Stimulated activated CD4-positive, alpha-beta T cell treated with anti-CD3 and anti-CD28 coated beads, TNF-alpha, amount 100 ng/mL, for 48 hours (primary cell): ENCODE results near the gene STMND1.

Experiments
- DNase-seq, 3 donors: peaks; one replicate each; pipeline ENCODE4 v3.0.0-alpha.2; 2020; ENCODE audit warnings: low read depth in 3 of 3

STMND1 gene

DNA sequence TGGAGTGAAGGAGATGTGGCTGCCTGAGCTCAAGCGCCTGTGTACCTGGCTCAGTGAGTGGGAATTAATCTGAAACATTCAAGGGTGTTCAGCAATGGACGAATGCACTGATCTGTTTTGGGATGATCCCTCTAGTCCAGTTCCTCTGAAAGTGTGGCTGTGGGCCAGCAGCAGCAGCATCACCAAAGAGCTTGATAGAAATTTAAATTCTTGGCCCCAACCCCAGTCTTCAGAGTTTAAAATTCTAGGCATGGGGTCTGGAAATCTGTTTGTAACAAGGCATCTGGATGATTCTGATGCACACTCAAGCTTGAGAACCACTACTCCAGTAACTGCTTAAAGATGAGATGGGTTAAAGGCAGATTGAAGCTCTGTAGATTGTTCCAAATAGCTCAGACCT lies 59.2 kb downstream of the STMND1 start:
- DNase-seq: no peak

DNA sequence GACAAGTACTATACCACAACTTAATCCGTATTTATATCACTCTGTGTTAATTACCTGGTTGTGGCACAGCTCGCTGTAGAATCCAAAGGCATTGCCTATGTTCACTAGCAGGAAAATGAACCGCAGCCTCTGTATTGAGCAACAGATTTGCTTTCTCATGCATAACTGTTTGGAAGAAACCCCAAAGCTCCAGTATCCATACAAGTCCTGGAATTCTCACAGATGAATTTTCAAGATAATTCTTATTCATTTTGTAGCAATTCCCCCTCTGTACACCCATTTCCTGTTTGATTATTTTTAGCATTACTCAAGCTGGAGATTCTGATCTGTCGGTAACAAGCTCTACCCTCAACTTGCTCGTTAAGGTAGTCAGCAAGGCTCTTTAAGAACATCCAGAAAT lies 63.5 kb downstream of the STMND1 start:
- no peak for DNase-seq

DNA sequence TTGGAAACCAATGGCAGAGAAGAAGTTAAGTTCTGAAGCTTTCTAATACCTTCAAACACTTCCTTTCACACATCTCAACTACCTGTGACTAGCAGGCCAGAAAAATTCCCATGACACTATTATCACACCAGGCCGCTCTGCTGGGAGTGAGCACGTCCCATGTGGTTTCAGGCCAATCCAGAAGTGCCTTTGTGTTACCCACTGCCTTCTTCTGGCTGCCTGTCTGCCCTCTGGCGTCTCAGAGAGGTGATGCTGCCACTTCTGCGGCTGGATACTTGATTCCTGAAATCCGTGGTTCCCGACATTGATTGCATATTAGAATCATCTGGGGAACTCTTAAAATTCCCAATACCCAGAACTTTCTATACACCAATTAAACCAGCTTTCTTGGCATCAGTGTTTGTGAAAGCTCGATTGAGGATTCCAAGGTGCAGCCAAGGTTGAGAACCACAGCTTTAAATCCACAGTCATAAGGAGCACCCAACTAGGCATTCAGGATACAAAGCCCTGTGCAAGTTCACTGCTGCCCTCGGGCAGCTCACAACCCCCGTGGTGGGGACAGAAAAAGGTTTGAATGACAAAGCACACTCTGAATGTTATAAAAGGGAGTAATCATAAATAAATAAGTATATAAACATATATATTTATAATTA lies 65.6 kb downstream of the STMND1 start:
- DNase-seq: no peak

DNA sequence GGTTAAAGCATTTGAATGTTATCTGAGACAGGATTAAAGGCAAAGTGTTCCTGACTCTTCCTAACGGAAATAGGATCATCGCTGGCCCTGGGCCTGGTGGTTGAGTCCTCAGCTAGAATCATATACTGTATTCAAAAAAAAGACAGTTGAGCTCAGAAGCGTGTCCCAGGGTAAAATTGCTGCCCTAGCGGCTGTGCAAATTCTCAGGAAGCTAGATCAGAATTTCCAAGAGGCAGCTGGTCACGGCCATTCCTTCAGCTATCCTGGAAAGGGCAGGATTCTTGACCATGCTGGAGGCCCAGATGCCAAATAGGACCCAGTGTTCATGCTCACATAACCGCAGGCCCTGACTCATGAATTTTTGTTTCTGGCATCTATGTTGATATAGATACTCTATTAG lies 67.4 kb downstream of the STMND1 start:
- DNase-seq: no peak

DNA sequence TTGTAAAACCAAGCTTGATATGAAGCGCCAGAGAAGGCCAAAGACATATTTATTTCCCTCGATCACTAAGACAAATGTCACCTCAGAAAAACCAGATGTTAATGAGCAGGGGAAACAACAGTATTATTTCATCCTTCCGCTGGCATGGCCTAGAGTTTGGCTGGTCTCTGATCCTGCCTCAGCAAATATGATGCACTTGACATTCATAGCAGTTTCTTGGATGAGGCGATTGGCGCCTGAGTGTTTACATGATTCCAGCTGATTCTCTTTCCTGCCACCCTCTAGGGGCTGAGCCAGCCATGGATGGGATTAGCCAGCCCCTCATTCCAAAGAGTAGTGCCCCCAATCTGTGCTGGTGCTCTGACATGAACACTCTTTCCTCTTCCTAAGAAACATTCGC lies 67.9 kb downstream of the STMND1 start:
- no peak for DNase-seq

DNA sequence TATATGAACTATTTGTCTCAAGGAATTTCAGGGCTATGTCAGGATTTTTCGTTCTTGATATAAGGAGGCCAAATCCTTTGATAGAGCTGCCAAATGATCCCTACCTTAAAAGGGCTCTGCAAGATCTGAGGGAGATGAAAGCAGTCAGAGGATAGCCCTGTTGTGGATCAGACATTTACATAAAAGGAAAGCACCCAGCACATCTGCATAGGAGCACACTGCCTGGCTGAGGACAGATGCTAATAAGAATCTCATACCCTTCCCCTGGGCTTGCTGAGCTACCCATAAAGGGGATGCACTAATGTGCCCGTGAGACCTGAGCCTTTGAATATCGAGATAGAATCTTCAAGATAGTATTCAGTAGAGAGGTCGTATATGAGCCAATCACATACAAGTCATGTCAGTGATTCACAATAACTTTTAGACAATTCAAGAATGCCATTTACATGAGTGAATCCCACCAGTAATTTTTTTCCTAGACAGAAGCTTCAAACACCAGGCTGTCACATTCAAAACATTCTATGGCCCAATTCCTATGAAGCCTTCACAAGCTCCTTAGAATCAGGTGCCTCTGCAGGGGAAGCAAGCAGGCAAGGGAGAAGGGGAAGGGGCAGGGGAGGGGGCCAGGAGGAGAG lies 71.1 kb downstream of the STMND1 start:
- no peak for DNase-seq

DNA sequence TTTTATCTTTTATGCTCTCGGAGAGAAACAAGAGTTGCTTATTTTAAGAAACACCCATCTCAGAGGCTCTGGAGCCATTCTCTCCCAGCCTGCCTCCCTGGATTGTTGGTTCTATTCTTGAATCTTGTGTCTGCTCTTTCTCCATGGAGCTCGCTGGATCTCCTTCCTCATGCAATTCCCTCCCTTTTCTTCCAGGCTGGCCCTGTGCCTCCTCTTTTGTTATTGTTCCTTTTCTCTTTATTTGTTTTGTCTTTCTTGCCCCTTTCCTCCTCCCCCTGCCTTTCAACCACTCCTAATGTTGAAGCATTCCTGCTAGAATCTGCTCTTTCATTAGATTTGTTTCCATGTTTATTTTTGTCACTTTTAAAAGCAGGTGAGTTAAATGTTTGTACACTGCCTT lies 76.5 kb downstream of the STMND1 start:
- DNase-seq: no peak

DNA sequence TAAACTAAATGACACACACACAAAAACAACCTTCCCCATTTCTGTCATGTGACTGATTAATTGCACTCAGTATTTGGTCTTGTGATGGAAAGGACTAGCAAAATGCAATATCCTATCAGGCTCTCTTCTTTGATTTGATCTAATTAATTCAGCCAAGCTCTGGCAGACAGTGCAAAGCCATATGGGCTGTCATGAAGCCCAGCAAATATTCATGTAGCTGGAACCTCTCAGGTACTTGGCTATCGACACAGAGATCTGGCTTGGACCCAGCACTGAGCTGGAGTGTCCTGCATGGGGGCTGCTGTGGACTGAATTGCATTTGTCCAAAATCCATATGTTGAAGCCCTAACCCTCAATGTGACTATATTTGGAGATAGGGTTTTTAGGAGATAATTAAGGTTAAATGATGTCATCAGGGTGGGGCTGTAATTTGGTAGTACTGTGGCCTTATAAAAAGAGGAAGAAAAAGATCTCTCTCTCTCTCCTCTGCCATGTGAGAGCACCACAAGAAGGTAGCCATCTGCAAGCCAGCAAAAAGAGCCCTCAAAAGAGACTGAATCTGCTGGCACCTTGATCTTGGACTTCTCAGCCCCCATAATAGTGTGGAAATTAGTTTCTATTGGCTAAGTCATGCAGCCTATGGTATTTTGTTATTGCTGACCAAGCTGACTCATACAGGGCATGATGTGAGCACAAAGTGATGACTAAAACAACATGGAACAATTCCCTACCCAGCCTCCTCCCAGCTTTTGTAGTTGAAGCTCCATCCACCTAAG lies 77.1 kb downstream of the STMND1 start:
- DNase-seq: no peak

DNA sequence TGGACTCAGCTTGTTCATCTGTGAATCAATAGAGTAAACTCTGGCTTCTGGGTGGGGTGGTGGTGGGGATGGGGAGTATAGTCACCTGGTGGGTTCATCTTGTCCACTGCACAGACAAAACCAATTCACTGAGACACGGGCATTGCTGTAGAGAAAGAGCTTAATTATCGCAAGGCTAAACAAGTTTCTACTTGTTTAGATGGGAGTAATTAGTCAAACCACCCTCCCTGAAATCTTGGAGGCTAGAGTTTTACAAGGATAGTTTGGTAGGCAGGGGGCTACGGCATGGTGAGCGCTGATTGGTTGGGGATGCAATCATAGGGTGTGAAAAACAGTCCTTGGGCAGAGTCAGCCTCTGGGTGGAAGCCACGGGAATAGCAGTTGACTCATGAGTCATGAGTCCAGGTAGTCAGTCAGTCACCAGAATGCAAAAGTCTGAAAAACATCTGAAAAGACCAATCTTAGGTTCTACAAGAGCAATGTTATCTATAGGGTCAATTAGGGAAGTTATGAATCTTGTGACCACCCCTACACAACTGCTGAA lies 77.8 kb downstream of the STMND1 start:
- no peak for DNase-seq
